ENCODE data around the gene DGAT2. TPM values are rescaled to one million over a fixed set of nuclear protein-coding genes. Genes with fewer than 3 reads are reported as not detected.

DGAT2 gene
- total and polyA plus RNA-seq, 4 donors: 4.2 to 54.0 (median 8.4) TPM

DNA sequence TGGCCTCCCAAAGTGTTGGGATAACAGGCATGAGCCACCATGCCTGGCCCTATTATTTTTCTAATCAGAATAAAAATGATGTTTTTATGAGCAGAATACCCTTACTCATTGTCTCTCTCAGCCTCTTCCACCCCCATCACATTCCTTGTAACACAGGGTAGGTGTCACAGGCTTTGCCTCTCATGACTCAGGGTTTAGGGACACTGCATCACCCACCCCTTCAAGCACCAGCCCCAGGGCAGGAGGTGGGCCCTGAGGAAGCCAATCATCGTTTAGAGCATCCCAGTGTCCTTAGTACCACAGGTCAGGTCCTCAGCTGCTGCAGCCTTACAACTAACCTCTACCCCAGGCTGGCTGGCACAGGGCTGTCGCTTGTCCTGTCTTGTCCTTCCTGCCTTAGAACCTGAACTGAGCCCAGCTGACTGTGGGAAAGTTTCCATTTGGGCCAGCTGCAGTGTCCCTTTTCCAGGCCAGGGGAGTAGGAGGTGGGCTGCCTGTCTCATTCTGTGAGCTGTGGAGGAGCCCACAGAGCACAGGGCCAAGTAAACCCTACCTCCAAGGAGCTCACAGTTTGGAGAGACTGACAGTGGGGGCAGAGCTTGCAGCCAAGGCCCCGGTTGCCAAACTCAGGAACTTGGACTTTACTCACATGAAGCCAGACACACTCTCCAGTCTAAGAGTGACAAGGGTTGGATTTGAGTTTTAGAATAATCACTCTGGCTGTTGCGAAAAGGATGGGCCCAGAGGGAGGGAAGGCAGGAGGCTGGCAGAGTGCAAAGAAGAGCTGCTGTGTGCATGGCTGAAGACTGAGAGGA lies 26.9 kb downstream of the DGAT2 start:
- Histone ChIP-seq H3K36me3 (ENCODE audit: control insufficient read depth in 4 of 4, insufficient read depth in 4 of 4, low read length in 4 of 4) (no peaks in the 10 kb centered on the region), H3K4me1 (ENCODE audit: control insufficient read depth in 5 of 5, insufficient read depth in 5 of 5, low read length in 5 of 5) (peaks cover 0 to 7% (median 0%) of the 10 kb centered on the region in 5 donors), H3K4me3 (no peak overlapping the region), H3K27ac (ENCODE audit: low read depth in 1 of 2, low read length in 1 of 2) (no peak overlapping the region), H3K9ac (ENCODE audit: insufficient read depth in 1 of 2, low read length in 2 of 2) (no peak overlapping the region), H3K9me3 (ENCODE audit: control insufficient read depth in 4 of 4, insufficient read depth in 3 of 4, low read length in 3 of 4) (no peaks in the 10 kb centered on the region), H3K27me3 (ENCODE audit: control insufficient read depth in 3 of 3, insufficient read depth in 3 of 3, low read length in 2 of 3) (no peaks in the 10 kb centered on the region)
- TF ChIP-seq, protein P1, sequence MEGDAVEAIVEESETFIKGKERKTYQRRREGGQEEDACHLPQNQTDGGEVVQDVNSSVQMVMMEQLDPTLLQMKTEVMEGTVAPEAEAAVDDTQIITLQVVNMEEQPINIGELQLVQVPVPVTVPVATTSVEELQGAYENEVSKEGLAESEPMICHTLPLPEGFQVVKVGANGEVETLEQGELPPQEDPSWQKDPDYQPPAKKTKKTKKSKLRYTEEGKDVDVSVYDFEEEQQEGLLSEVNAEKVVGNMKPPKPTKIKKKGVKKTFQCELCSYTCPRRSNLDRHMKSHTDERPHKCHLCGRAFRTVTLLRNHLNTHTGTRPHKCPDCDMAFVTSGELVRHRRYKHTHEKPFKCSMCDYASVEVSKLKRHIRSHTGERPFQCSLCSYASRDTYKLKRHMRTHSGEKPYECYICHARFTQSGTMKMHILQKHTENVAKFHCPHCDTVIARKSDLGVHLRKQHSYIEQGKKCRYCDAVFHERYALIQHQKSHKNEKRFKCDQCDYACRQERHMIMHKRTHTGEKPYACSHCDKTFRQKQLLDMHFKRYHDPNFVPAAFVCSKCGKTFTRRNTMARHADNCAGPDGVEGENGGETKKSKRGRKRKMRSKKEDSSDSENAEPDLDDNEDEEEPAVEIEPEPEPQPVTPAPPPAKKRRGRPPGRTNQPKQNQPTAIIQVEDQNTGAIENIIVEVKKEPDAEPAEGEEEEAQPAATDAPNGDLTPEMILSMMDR (IDR thresholded peaks at IDR 0.05; ENCODE audit: control extremely low read depth, extremely low read depth): no peak
- DNase-seq (no peak), ATAC-seq (ENCODE audit: insufficient read depth, low FRiP score) (no peak)
- 81 to 86% methylated on average over 4 of the region's 4 CpGs for WGBS, 2 donors

DNA sequence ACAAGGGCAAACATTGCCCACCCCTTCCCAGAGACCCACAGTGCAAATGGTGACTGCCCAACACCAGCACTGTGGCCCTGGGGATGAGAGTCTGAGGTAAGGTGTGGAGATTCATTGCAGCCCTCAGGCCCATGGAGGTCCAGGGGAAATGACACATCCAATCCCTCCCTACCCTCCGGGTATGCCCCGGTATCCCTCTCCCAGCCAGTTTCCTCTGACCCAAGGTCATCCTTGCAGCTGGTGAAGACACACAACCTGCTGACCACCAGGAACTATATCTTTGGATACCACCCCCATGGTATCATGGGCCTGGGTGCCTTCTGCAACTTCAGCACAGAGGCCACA lies 27.5 kb downstream of the DGAT2 start:
- Histone ChIP-seq H3K4me3 (no peak overlapping the region), H3K4me1 (ENCODE audit: control insufficient read depth in 5 of 5, insufficient read depth in 5 of 5, low read length in 5 of 5) (peaks cover 0 to 7% (median 0%) of the 10 kb centered on the region in 5 donors), H3K27me3 (ENCODE audit: control insufficient read depth in 3 of 3, insufficient read depth in 3 of 3, low read length in 2 of 3) (no peaks in the 10 kb centered on the region), H3K9ac (ENCODE audit: insufficient read depth in 1 of 2, low read length in 2 of 2) (no peak overlapping the region), H3K9me3 (ENCODE audit: control insufficient read depth in 4 of 4, insufficient read depth in 3 of 4, low read length in 3 of 4) (no peaks in the 10 kb centered on the region), H3K36me3 (ENCODE audit: control insufficient read depth in 4 of 4, insufficient read depth in 4 of 4, low read length in 4 of 4) (no peaks in the 10 kb centered on the region), H3K27ac (ENCODE audit: low read depth in 1 of 2, low read length in 1 of 2) (no peak overlapping the region)
- TF ChIP-seq, protein P1 (IDR thresholded peaks at IDR 0.05; ENCODE audit: control extremely low read depth, extremely low read depth): no peak
- no peak for ATAC-seq (ENCODE audit: insufficient read depth, low FRiP score)
- whole genome bisulfite sequencing, 2 donors: 84 to 88% methylated on average over 2 of the region's 2 CpGs
- no peak for DNase-seq

DNA sequence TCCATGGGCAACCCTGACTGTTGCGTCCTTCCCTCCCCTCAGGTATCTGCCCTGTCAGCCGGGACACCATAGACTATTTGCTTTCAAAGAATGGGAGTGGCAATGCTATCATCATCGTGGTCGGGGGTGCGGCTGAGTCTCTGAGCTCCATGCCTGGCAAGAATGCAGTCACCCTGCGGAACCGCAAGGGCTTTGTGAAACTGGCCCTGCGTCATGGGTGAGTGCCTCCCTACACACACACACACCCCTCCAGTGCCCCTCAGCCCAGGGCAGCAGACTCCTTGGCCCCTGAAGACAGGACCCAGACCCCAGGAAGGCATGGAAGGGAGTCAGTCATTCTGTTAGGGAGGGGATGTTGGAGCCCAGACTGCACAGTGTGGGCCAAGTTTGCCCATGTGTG lies 28.5 kb downstream of the DGAT2 start:
- Histone ChIP-seq H3K36me3 (ENCODE audit: control insufficient read depth in 4 of 4, insufficient read depth in 4 of 4, low read length in 4 of 4) (no peaks in the 10 kb centered on the region), H3K4me1 (ENCODE audit: control insufficient read depth in 5 of 5, insufficient read depth in 5 of 5, low read length in 5 of 5) (peaks cover 0 to 7% (median 0%) of the 10 kb centered on the region in 5 donors), H3K27me3 (ENCODE audit: control insufficient read depth in 3 of 3, insufficient read depth in 3 of 3, low read length in 2 of 3) (no peaks in the 10 kb centered on the region), H3K9ac (ENCODE audit: insufficient read depth in 1 of 2, low read length in 2 of 2) (no peak overlapping the region), H3K9me3 (ENCODE audit: control insufficient read depth in 4 of 4, insufficient read depth in 3 of 4, low read length in 3 of 4) (no peaks in the 10 kb centered on the region), H3K27ac (ENCODE audit: low read depth in 1 of 2, low read length in 1 of 2) (no peak overlapping the region), H3K4me3 (no peak overlapping the region)
- TF ChIP-seq, protein P1 (IDR thresholded peaks at IDR 0.05; ENCODE audit: control extremely low read depth, extremely low read depth): no peak
- DNase-seq (no peak), ATAC-seq (ENCODE audit: insufficient read depth, low FRiP score) (no peak)
- 88 to 92% methylated on average over 8 of the region's 8 CpGs for WGBS, 2 donors

Data from lung (tissue), 12 donors.